ENCODE results near the gene ZNF446.

ZNF446 gene

GRCh38 chr19:58450856-58451357 is 25.2 kb upstream of the ZNF446 start:
- Histone ChIP-seq H3K4me3 (peak overlapping the region; percentile 91), H3K9ac (peak overlapping the region; percentile 81), H3K27ac (no peak overlapping the region), H4K20me1 (no peaks in the 10 kb centered on the region), H3K4me2 (peak overlapping the region; percentile 95), H3K27me3 (peaks cover 22% of the 10 kb centered on the region), H3K4me1 (peaks cover 18% of the 10 kb centered on the region), H3K9me3 (peaks cover 47% of the 10 kb centered on the region), H3K36me3 (peaks cover 21% of the 10 kb centered on the region; the same call in 1 of the 2 replicates)
- TF ChIP-seq Cebpa-rat (IDR thresholded peaks at IDR 0.05) = no peak

- peak within 1 kb of the TSS; percentile 64 for H3K27ac ChIP-seq
- peaks cover 18% of the 10 kb centered on the region for H3K4me1 ChIP-seq
- H3K27me3 ChIP-seq = peaks cover 22% of the 10 kb centered on the region
- H4K20me1 ChIP-seq = no peaks in the 10 kb centered on the region
- H3K4me3 ChIP-seq = peak within 1 kb of the TSS; percentile 91
- H3K4me2 ChIP-seq = peak within 1 kb of the TSS; percentile 95
- H3K9me3 ChIP-seq = peaks cover 43% of the 10 kb centered on the region
- peak within 1 kb of the TSS; percentile 81 for H3K9ac ChIP-seq
- H3K36me3 ChIP-seq = peaks cover 27% of the 10 kb centered on the region
- no peak for TF ChIP-seq Cebpa-rat (IDR thresholded peaks at IDR 0.05)
Observed at GRCh38 chr19:58451358-58452101, 24.6 kb upstream of the ZNF446 start, which contains the start of gene ZNF324B. Gene ZNF324B (plus strand): TSS chr19:58451622. CDS start chr19:58453702, 2,080 bp downstream.

GRCh38 chr19:58453743-58454142 is 22.4 kb upstream of the ZNF446 start:
- H3K4me3 ChIP-seq = no peak overlapping the region
- no peaks in the 10 kb centered on the region for H4K20me1 ChIP-seq
- H3K9me3 ChIP-seq = peaks cover 21% of the 10 kb centered on the region
- H3K4me2 ChIP-seq = no peak overlapping the region
- H3K27ac ChIP-seq = no peak overlapping the region
- H3K9ac ChIP-seq = no peak overlapping the region
- TF ChIP-seq Cebpa-rat (IDR thresholded peaks at IDR 0.05) = no peak
- peaks cover 45% of the 10 kb centered on the region for H3K36me3 ChIP-seq
- peaks cover 18% of the 10 kb centered on the region for H3K4me1 ChIP-seq
- peaks cover 22% of the 10 kb centered on the region for H3K27me3 ChIP-seq

- Histone ChIP-seq H3K9ac (no peak overlapping the region), H3K9me3 (peaks cover 5% of the 10 kb centered on the region), H3K27me3 (peaks cover 10% of the 10 kb centered on the region), H3K27ac (no peak overlapping the region), H4K20me1 (no peaks in the 10 kb centered on the region), H3K4me1 (peaks cover 18% of the 10 kb centered on the region), H3K36me3 (peaks cover 51% of the 10 kb centered on the region), H3K4me2 (no peak overlapping the region), H3K4me3 (no peak overlapping the region)
- no peak for TF ChIP-seq Cebpa-rat (IDR thresholded peaks at IDR 0.05)
Observed at GRCh38 chr19:58455306-58455705, 20.8 kb upstream of the ZNF446 start.

GRCh38 chr19:58456111-58456510 is 20.0 kb upstream of the ZNF446 start:
- Histone ChIP-seq H4K20me1 (no peaks in the 10 kb centered on the region), H3K36me3 (peaks cover 51% of the 10 kb centered on the region), H3K27ac (no peak overlapping the region), H3K9me3 (no peaks in the 10 kb centered on the region), H3K27me3 (peaks cover 1% of the 10 kb centered on the region), H3K4me3 (no peak overlapping the region), H3K4me1 (peaks cover 13% of the 10 kb centered on the region), H3K9ac (no peak overlapping the region), H3K4me2 (no peak overlapping the region)
- TF ChIP-seq Cebpa-rat (IDR thresholded peaks at IDR 0.05) = no peak

GRCh38 chr19:58460039-58460438 is 16.1 kb upstream of the ZNF446 start:
- Histone ChIP-seq H3K27ac (no peak overlapping the region), H3K9me3 (no peaks in the 10 kb centered on the region), H3K4me2 (no peak overlapping the region), H3K27me3 (peaks cover 14% of the 10 kb centered on the region), H3K4me1 (no peaks in the 10 kb centered on the region), H3K9ac (no peak overlapping the region), H3K4me3 (no peak overlapping the region), H3K36me3 (peaks cover 35% of the 10 kb centered on the region), H4K20me1 (no peaks in the 10 kb centered on the region)
- TF ChIP-seq Cebpa-rat (IDR thresholded peaks at IDR 0.05) = no peak

GRCh38 chr19:58466089-58466759 is 9.9 kb upstream of the ZNF446 start:
- no peak for TF ChIP-seq Cebpa-rat (IDR thresholded peaks at IDR 0.05)
- Histone ChIP-seq H3K36me3 (peaks cover 21% of the 10 kb centered on the region), H3K9ac (no peak overlapping the region)

GRCh38 chr19:58466760-58467589 is 9.2 kb upstream of the ZNF446 start, which contains the start of gene ZNF324:
Gene ZNF324 (plus strand): TSS chr19:58467080. CDS start chr19:58469186, 2,106 bp downstream.
- Histone ChIP-seq H3K27ac (peak within 1 kb of the TSS; percentile 55), H3K36me3 (peaks cover 27% of the 10 kb centered on the region), H4K20me1 (peaks cover 29% of the 10 kb centered on the region), H3K27me3 (peaks cover 29% of the 10 kb centered on the region), H3K4me2 (peak within 1 kb of the TSS; percentile 93), H3K4me3 (peak within 1 kb of the TSS; percentile 94), H3K4me1 (peaks cover 18% of the 10 kb centered on the region), H3K9me3 (no peaks in the 10 kb centered on the region), H3K9ac (peak within 1 kb of the TSS; percentile 78)
- no peak for TF ChIP-seq Cebpa-rat (IDR thresholded peaks at IDR 0.05)

More at GRCh38 chr19:58466089-58466759, 9.9 kb upstream of the ZNF446 start:
- Histone ChIP-seq H3K27me3 (peaks cover 29% of the 10 kb centered on the region), H4K20me1 (peaks cover 27% of the 10 kb centered on the region), H3K4me1 (peaks cover 18% of the 10 kb centered on the region), H3K4me3 (peak overlapping the region; percentile 94), H3K4me2 (peak overlapping the region; percentile 93), H3K9me3 (no peaks in the 10 kb centered on the region), H3K27ac (no peak overlapping the region)

- Histone ChIP-seq H3K27ac (no peak overlapping the region), H4K20me1 (peaks cover 38% of the 10 kb centered on the region), H3K9ac (no peak overlapping the region), H3K4me2 (peak overlapping the region; percentile 93), H3K4me1 (peaks cover 20% of the 10 kb centered on the region), H3K4me3 (peak overlapping the region; percentile 94; the same call in 1 of the 2 replicates), H3K9me3 (no peaks in the 10 kb centered on the region), H3K27me3 (peaks cover 29% of the 10 kb centered on the region), H3K36me3 (peaks cover 41% of the 10 kb centered on the region)
- TF ChIP-seq Cebpa-rat (IDR thresholded peaks at IDR 0.05) = no peak
Observed at GRCh38 chr19:58468216-58468839, 7.8 kb upstream of the ZNF446 start.
